ENCODE measurements around the gene USP6NL.
A peak's percentile ranks its signal among the peaks of the same experiment; 100 is the strongest.

Gene USP6NL

DNA sequence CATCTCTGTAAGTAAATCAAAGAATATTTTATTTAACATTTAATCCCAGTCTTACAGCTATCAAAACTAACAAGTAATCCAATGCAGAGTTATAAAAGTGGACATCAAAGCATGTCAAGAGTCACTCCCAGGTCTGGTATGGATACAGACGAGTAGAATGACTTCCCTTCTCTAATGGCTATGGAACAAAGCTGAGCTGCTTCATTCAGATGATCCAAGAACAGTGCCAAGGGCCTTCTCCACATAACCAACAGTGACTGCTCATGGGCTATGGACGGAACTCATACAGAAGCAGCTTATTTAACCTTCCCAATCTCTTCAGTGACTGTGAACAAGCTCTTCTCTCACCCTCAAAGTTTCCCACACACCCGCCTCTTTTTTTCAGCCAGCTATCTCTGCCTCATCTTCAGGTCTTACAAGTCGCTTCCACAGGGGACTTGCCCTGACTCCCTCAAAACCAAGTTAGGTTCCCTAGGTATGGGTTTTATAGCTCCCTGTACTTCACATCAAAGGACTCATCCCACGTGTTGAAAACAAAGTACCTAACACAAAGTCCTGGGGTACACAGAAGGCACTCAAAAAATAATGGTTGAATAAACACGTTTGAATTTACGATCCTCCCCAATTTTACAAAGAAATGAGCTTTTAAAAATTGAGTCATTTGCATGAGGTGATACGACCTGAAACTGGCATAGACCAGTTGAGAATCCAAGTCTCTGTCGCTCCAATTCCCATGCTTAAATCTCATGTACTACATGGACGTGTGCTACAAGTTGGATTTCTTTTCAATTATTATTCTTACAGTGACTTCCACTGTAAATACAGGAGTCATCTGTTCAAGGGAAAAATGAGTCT is 3.1 kb downstream of the USP6NL start:
- Histone ChIP-seq H3K4me1 (ENCODE audit: control insufficient read depth in 2 of 2, insufficient read depth in 2 of 2, low read length in 2 of 2) (peaks cover 5 to 17% of the 10 kb centered on the region in 2 donors), H3K4me3 (ENCODE audit: low read length in 2 of 2) (no peak overlapping the region), H3K27ac (ENCODE audit: low read depth in 2 of 2, low read length in 2 of 2) (no peak overlapping the region), H3K9me3 (ENCODE audit: control insufficient read depth in 2 of 2, low read length in 2 of 2) (no peaks in the 10 kb centered on the region), H3K27me3 (ENCODE audit: control insufficient read depth in 2 of 2, insufficient read depth in 2 of 2, low read length in 2 of 2) (no peaks in the 10 kb centered on the region), H3K9ac (ENCODE audit: low read depth in 1 of 2, low read length in 2 of 2) (no peak overlapping the region), H3K36me3 (ENCODE audit: control insufficient read depth in 2 of 2, insufficient read depth in 2 of 2, low read length in 2 of 2) (no peaks in the 10 kb centered on the region)

DNA sequence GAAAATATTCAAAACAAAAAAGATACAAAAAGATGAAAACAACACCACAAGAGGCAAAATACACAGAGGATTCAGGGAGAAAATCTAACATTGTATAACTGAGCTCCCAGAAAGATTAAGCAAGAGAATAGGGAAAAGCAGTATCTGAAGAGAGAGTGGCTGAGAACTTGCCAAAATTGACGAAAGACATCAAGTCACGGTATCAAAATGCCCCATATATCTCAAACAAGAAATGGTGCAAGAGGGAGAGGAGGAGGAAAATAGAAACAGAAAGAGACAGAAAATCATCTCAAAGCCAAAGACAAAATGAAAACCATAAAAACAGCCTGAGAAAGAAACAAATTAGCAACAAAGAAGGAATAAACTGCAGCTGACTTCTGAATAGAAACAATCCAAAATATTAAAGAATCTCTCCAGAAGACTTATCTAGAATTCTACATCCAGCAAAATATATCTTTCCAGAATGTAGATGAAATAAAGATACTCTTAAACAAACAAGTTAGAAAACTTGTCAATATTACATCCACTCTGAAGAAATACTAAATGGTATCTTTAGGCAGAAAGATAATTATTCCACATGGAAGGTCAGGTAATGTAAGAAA is 5.5 kb downstream of the USP6NL start:
- Histone ChIP-seq H3K27me3 (ENCODE audit: control insufficient read depth in 2 of 2, insufficient read depth in 2 of 2, low read length in 2 of 2) (no peaks in the 10 kb centered on the region), H3K9ac (ENCODE audit: low read depth in 1 of 2, low read length in 2 of 2) (no peak overlapping the region), H3K27ac (ENCODE audit: low read depth in 2 of 2, low read length in 2 of 2) (no peak overlapping the region), H3K9me3 (ENCODE audit: control insufficient read depth in 2 of 2, low read length in 2 of 2) (no peaks in the 10 kb centered on the region), H3K4me3 (ENCODE audit: low read length in 2 of 2) (no peak overlapping the region), H3K4me1 (ENCODE audit: control insufficient read depth in 2 of 2, insufficient read depth in 2 of 2, low read length in 2 of 2) (peaks cover 5 to 10% of the 10 kb centered on the region in 2 donors), H3K36me3 (ENCODE audit: control insufficient read depth in 2 of 2, insufficient read depth in 2 of 2, low read length in 2 of 2) (no peaks in the 10 kb centered on the region)

DNA sequence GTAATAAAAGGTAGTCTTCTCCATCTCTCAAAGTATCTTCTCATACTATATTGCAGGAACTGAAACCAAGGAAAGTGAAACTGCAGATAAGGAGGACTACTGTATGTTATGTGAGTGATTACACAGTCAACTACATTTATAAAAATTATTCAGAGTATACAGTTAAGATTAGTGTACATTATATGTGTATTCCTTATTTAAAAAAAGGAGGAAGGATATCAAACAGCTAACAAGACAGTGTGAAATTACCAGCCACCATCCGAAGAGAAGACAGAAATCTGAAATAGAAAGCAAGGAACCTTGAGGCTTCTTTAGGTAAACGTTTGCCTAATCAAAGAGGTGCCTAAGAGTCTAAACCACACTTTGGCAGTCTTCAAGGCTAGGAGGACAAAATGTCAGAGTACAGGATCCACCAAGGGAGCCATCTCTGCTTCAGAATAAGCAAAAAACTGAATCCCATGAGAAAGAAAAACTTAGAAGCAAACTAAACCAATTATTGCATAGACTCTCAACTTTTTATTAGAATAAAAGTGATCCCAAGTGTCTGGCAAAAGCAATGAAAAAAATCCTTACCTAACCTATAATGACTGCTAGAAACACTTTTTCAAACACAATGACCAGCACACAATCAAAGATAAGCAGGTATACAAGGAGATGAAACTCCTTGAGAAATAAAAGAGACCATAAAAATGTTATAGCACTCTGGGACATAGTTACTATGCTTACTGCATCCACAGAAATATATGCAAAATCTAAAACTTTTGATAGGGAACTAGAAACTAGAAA is 6.4 kb downstream of the USP6NL start:
- Histone ChIP-seq H3K4me3 (ENCODE audit: low read length in 2 of 2) (no peak overlapping the region), H3K36me3 (ENCODE audit: control insufficient read depth in 2 of 2, insufficient read depth in 2 of 2, low read length in 2 of 2) (no peaks in the 10 kb centered on the region)

DNA sequence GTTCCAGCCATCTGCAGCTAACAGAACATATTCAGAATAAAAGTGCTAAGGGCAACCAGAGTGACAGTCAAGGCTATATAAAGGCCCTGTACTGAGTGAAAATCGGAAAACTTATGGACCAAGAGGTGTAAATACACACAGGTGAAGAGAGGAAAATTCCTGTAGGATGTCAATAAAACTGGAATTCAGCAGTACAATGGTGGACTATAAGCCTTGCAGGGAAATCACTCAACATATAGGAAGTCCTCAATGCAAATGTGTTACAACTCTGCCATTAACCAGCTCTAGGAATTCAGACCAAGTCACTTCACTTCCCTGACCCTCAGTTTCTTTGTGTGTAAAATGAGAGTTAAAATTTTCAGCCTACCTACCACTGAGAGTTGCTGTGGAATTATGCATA is 7.7 kb downstream of the USP6NL start:
- Histone ChIP-seq H3K9ac (ENCODE audit: low read depth in 1 of 2, low read length in 2 of 2) (no peak overlapping the region), H3K36me3 (ENCODE audit: control insufficient read depth in 2 of 2, insufficient read depth in 2 of 2, low read length in 2 of 2) (no peaks in the 10 kb centered on the region), H3K27ac (ENCODE audit: low read depth in 2 of 2, low read length in 2 of 2) (no peak overlapping the region), H3K4me3 (ENCODE audit: low read length in 2 of 2) (no peak overlapping the region), H3K4me1 (ENCODE audit: control insufficient read depth in 2 of 2, insufficient read depth in 2 of 2, low read length in 2 of 2) (peaks cover 0 to 10% of the 10 kb centered on the region in 2 donors), H3K9me3 (ENCODE audit: control insufficient read depth in 2 of 2, low read length in 2 of 2) (no peaks in the 10 kb centered on the region), H3K27me3 (ENCODE audit: control insufficient read depth in 2 of 2, insufficient read depth in 2 of 2, low read length in 2 of 2) (no peaks in the 10 kb centered on the region)

More for the DNA sequence above, 6.4 kb downstream of the USP6NL start:
- Histone ChIP-seq H3K9ac (ENCODE audit: low read depth in 1 of 2, low read length in 2 of 2) (no peak overlapping the region), H3K4me1 (ENCODE audit: control insufficient read depth in 2 of 2, insufficient read depth in 2 of 2, low read length in 2 of 2) (peaks cover 5 to 10% of the 10 kb centered on the region in 2 donors), H3K9me3 (ENCODE audit: control insufficient read depth in 2 of 2, low read length in 2 of 2) (no peaks in the 10 kb centered on the region), H3K27ac (ENCODE audit: low read depth in 2 of 2, low read length in 2 of 2) (no peak overlapping the region), H3K27me3 (ENCODE audit: control insufficient read depth in 2 of 2, insufficient read depth in 2 of 2, low read length in 2 of 2) (no peaks in the 10 kb centered on the region)

DNA sequence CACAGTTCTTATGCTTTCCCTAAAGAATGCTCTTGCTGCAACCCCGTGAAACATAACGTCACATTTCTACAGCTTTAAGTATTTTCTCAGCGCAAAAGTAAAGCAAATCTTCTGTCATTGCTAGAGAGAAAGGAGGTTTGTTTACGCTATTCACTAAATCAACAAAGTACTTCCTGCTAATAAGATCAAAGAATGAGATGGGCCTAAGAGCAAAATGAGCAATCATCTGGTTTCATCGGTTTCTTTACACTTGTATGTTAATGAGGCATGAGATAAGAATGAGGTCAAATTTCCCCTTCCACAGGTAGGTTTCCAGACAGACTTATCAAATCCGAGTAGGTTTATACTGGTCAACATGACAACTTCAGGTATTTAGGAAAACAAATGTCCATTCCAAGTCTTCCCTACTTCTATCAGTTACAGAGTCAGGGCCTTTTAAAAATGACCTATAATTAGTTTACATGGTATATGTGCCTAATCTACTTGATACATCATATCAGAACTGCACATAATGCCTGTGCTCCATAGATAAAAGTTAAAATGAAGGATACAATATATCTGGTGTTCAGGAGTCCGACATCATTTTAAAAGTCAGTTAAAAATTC is 8.4 kb downstream of the USP6NL start:
- H3K27me3 ChIP-seq (ENCODE audit: control insufficient read depth in 2 of 2, insufficient read depth in 2 of 2, low read length in 2 of 2), result no peaks in the 10 kb centered on the region
- H3K4me1 ChIP-seq (ENCODE audit: control insufficient read depth in 2 of 2, insufficient read depth in 2 of 2, low read length in 2 of 2), result peaks cover 0 to 6% of the 10 kb centered on the region in 2 donors
- H3K27ac ChIP-seq (ENCODE audit: low read depth in 2 of 2, low read length in 2 of 2), result no peak overlapping the region
- H3K4me3 ChIP-seq (ENCODE audit: low read length in 2 of 2), result no peak overlapping the region
- H3K9ac ChIP-seq (ENCODE audit: low read depth in 1 of 2, low read length in 2 of 2), result peak overlapping the region in 1 of 2 donors; percentile 5
- no peaks in the 10 kb centered on the region for H3K9me3 ChIP-seq (ENCODE audit: control insufficient read depth in 2 of 2, low read length in 2 of 2)
- no peaks in the 10 kb centered on the region for H3K36me3 ChIP-seq (ENCODE audit: control insufficient read depth in 2 of 2, insufficient read depth in 2 of 2, low read length in 2 of 2)

DNA sequence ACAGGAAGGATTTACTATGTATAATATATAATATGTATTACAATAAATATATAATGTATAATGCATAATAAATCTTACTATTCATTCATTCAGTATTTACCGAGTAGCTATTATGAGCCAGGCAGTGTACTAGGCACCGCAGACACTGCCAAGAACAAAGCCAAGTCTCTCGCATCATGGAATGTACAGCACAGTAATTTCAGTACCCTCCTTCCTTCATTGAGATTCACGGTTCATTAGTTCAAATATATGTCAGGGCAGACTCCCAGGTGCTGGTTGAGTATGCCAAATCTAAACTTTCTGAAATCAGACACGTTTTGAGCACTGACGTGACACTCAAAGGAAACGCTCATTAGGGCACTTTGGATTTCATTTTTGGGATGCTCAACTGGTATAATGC is 9.1 kb downstream of the USP6NL start:
- no peak overlapping the region for H3K4me3 ChIP-seq (ENCODE audit: low read length in 2 of 2)
- H3K9me3 ChIP-seq (ENCODE audit: control insufficient read depth in 2 of 2, low read length in 2 of 2), result no peaks in the 10 kb centered on the region
- H3K4me1 ChIP-seq (ENCODE audit: control insufficient read depth in 2 of 2, insufficient read depth in 2 of 2, low read length in 2 of 2), result peaks cover 0 to 5% of the 10 kb centered on the region in 2 donors
- no peak overlapping the region for H3K27ac ChIP-seq (ENCODE audit: low read depth in 2 of 2, low read length in 2 of 2)
- H3K9ac ChIP-seq (ENCODE audit: low read depth in 1 of 2, low read length in 2 of 2), result no peak overlapping the region
- H3K36me3 ChIP-seq (ENCODE audit: control insufficient read depth in 2 of 2, insufficient read depth in 2 of 2, low read length in 2 of 2), result no peaks in the 10 kb centered on the region
- no peaks in the 10 kb centered on the region for H3K27me3 ChIP-seq (ENCODE audit: control insufficient read depth in 2 of 2, insufficient read depth in 2 of 2, low read length in 2 of 2)

DNA sequence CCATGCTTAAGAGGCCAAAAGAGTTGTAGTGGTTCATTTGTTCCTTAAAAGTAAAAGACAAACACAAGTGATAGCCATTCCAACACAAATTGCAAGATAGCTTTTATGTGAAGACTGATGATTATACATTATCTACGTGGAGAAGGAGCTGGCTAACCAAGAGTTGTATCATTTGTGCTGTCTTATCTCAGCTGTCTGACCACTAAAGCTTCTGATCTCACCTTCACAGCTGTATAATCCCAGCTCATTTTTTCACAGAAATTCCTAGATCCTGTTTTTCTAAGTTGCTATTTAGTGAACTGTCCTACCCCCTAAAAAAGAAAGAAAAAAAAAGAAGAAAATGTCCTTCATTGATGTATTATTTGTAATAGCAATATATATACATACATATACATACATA is 9.8 kb downstream of the USP6NL start:
- no peak overlapping the region for H3K27ac ChIP-seq (ENCODE audit: low read depth in 2 of 2, low read length in 2 of 2)
- H3K9me3 ChIP-seq (ENCODE audit: control insufficient read depth in 2 of 2, low read length in 2 of 2), result no peaks in the 10 kb centered on the region
- no peaks in the 10 kb centered on the region for H3K36me3 ChIP-seq (ENCODE audit: control insufficient read depth in 2 of 2, insufficient read depth in 2 of 2, low read length in 2 of 2)
- H3K27me3 ChIP-seq (ENCODE audit: control insufficient read depth in 2 of 2, insufficient read depth in 2 of 2, low read length in 2 of 2), result no peaks in the 10 kb centered on the region
- H3K4me3 ChIP-seq (ENCODE audit: low read length in 2 of 2), result no peak overlapping the region
- peaks cover 0 to 5% of the 10 kb centered on the region in 2 donors for H3K4me1 ChIP-seq (ENCODE audit: control insufficient read depth in 2 of 2, insufficient read depth in 2 of 2, low read length in 2 of 2)
- H3K9ac ChIP-seq (ENCODE audit: low read depth in 1 of 2, low read length in 2 of 2), result no peak overlapping the region

DNA sequence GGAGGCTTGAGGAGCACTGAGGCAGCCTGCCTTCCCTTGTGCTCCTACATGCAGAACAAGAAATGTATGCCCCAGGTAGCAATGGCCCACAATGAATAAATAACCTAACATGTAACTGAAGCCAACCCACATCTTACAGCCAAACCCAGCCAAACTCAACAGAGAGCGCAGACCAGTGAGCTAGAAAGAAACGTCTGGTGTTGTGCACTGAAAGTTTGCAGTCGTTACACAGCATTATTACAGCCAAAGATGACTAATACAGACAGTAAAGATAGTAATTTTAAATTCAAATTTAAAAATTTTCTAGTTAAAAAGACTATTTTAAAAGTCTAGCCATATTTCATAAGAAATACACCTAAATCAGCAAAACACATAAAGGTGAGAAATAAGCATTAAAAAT is 11.2 kb downstream of the USP6NL start:
- no peaks in the 10 kb centered on the region for H3K9me3 ChIP-seq (ENCODE audit: control insufficient read depth in 2 of 2, low read length in 2 of 2)
- H3K27me3 ChIP-seq (ENCODE audit: control insufficient read depth in 2 of 2, insufficient read depth in 2 of 2, low read length in 2 of 2), result no peaks in the 10 kb centered on the region
- H3K36me3 ChIP-seq (ENCODE audit: control insufficient read depth in 2 of 2, insufficient read depth in 2 of 2, low read length in 2 of 2), result no peaks in the 10 kb centered on the region
- peaks cover 2 to 5% of the 10 kb centered on the region in 2 donors for H3K4me1 ChIP-seq (ENCODE audit: control insufficient read depth in 2 of 2, insufficient read depth in 2 of 2, low read length in 2 of 2)
- H3K4me3 ChIP-seq (ENCODE audit: low read length in 2 of 2), result no peak overlapping the region
- H3K27ac ChIP-seq (ENCODE audit: low read depth in 2 of 2, low read length in 2 of 2), result no peak overlapping the region
- no peak overlapping the region for H3K9ac ChIP-seq (ENCODE audit: low read depth in 1 of 2, low read length in 2 of 2)

DNA sequence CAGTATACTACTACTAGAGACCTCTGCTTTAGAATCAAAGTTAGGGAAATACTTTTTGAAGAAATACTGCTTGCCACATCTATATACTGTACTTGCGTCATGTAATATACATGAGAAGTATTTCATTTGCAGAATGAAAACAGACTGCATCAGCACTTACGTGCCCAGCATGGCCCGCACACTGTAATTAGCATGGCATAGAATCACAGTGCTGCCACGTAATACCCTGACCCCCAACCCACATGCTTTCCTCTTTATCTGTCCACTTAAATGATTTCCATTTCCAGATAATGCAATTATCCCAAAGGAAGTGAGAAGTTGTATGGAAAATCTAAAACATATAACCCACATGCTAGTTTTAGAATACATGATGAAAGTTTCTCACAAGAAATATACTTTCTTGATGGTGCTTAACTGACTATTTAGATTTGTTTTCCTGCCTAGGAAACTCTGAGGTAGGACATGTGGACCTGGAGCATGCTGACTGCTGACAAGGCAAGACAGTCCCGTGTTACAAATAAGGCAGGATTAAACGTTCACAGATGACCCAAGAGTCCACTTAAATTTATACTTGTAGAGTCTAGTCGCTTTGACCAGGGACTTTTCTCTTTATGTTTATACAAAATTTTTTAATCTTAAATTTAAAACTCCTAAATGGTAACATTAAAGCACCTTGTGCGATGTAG is 12.6 kb downstream of the USP6NL start:
- H3K27ac ChIP-seq (ENCODE audit: low read depth in 2 of 2, low read length in 2 of 2), result no peak overlapping the region
- H3K27me3 ChIP-seq (ENCODE audit: control insufficient read depth in 2 of 2, insufficient read depth in 2 of 2, low read length in 2 of 2), result no peaks in the 10 kb centered on the region
- H3K4me1 ChIP-seq (ENCODE audit: control insufficient read depth in 2 of 2, insufficient read depth in 2 of 2, low read length in 2 of 2), result peaks cover 5 to 7% of the 10 kb centered on the region in 2 donors
- no peak overlapping the region for H3K9ac ChIP-seq (ENCODE audit: low read depth in 1 of 2, low read length in 2 of 2)
- H3K4me3 ChIP-seq (ENCODE audit: low read length in 2 of 2), result no peak overlapping the region
- no peaks in the 10 kb centered on the region for H3K9me3 ChIP-seq (ENCODE audit: control insufficient read depth in 2 of 2, low read length in 2 of 2)
- H3K36me3 ChIP-seq (ENCODE audit: control insufficient read depth in 2 of 2, insufficient read depth in 2 of 2, low read length in 2 of 2), result no peaks in the 10 kb centered on the region
